Transverse colon (tissue), 4 donors: Measurements from ENCODE around the gene DGKG. TPM values are rescaled to one million over a fixed set of nuclear protein-coding genes. Genes with fewer than 3 reads are reported as not detected.

Source experiments
- DNase-seq: peaks from one replicate; pipeline ENCODE4 v3.0.0-alpha.2; 2019
- H3K27ac ChIP-seq, 4 donors: fragments of 200-600 bp; sonication (generic); 2 replicates each; pipeline ENCODE4 v1.5.1; 2016 to 2018; ENCODE audit warnings: inconsistent platforms in 4 of 4
- H3K27me3 ChIP-seq: fragments of 200-600 bp; sonication (generic); 2 replicates; pipeline ENCODE4 v1.5.1; 2017; ENCODE audit warnings: inconsistent platforms
- H3K36me3 ChIP-seq, 4 donors: fragments of 200-600 bp; sonication (generic); 2 replicates each; pipeline ENCODE4 v1.5.1; 2017 to 2019; ENCODE audit warnings: inconsistent platforms in 4 of 4
- H3K4me1 ChIP-seq, 4 donors: fragments of 200-600 bp; sonication (generic); 2 replicates each; pipeline ENCODE4 v1.5.1; 2017 to 2020; ENCODE audit warnings: inconsistent platforms in 4 of 4
- H3K4me3 ChIP-seq, 4 donors: fragments of 200-600 bp; sonication (generic); 1 replicate in 1 of 4; 2 replicates in 3 of 4; pipeline versions ENCODE4 v1.5.1 to v1.6.1; 2017 to 2019; ENCODE audit warnings: inconsistent platforms in 4 of 4
- H3K9me3 ChIP-seq, 2 donors: fragments of 200-600 bp; sonication (generic); 2 replicates each; pipeline ENCODE4 v1.5.1; 2017 to 2019; ENCODE audit warnings: inconsistent platforms in 2 of 2
- EP300 ChIP-seq: sonication (generic); formaldehyde crosslinking; IDR thresholded peaks from one replicate; pipeline ENCODE4 v1.6.1; 2017; ENCODE audit warnings: antibody characterized with exemption, low read depth
- POLR2A ChIP-seq: fragments of 450-650 bp; IDR thresholded peaks from one replicate; pipeline ENCODE4 v1.6.1; 2016; ENCODE audit warnings: antibody characterized with exemption, mild to moderate bottlenecking, moderate library complexity
- POLR2AphosphoS5 ChIP-seq, 3 donors: sonication (generic); formaldehyde crosslinking; IDR thresholded peaks; one replicate each; pipeline ENCODE4 v1.6.1; 2016; ENCODE audit warnings: antibody characterized with exemption in 3 of 3
- WGBS, 2 donors: methylation state at CpG; one replicate each; pipeline ENCODE4 v1.1.5; 2018; ENCODE audit warnings: low coverage in 1 of 2; 5-methylcytosine and 5-hydroxymethylcytosine counted together
- in situ Hi-C, 4 donors: fragments of 200-750 bp; cut with MboI; loops; one replicate each; pipeline versions ENCODE4 v1.15.0 to v1.15.1; 2017; ENCODE audit warnings: low sequenced_read_pairs in 3 of 4, low pct_ligation_motif_present in 1 of 4, low pct_unique_long_range_greater_than_20kb in 1 of 4
- intact Hi-C: fragments of 100-400 bp; cut with DNase I; formaldehyde crosslinking; loops from one replicate; pipeline ENCODE4 v1.15.1; 2023; ENCODE audit warnings: low total_unique reads
- total RNA-seq, 4 donors: library from RNA; depleted of rRNA; stranded (reverse); fragments of >200 nt; gene quantifications; one replicate each; pipeline ENCODE4 v1.1.0, GENCODE V29; 2016
- TF ChIP-seq, protein P1 (sequence below), 5 experiments: fragments of 200-600 bp in 3 of 5; fragments of 450-650 bp in 2 of 5; sonication (generic) in 3 of 5; IDR thresholded peaks; 1 replicate in 2 of 5; 2 replicates in 3 of 5; pipeline ENCODE4 v1.5.1; 2016 to 2017; ENCODE audit warnings: antibody characterized with exemption in 5 of 5, inconsistent platforms in 3 of 5, mild to moderate bottlenecking in 2 of 5, moderate library complexity in 1 of 5

The DGKG gene
- total RNA-seq, 4 donors from 2014 or later: 1.00 to 2.9 (median 1.8) TPM

DNA sequence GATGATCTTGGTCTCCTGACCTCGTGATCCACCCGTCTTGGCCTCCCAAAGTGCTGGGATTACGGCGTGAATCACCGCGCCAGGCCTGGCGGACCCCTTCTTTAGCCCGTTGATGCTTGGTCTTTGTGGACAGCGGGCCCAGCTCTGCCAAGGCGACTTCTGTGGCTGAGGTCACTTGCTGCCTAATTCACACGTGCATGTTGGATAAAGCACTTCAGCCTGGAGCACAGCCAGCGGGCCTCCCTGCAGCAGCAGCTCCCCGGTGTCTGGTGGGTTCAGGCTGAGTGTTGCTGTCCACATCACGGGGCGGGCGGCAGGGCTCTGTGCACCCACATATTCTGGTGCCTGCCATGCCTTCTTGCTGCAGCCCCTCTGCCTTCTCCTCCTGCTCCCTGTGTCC lies 88.4 kb downstream of the DGKG start:
- Histone ChIP-seq H3K27me3 (no peaks in the 10 kb centered on the region), H3K36me3 (no peaks in the 10 kb centered on the region), H3K4me1 (no peaks in the 10 kb centered on the region), H3K27ac (no peak overlapping the region), H3K9me3 (no peaks in the 10 kb centered on the region), H3K4me3 (no peak overlapping the region)
- DNase-seq: no peak
- in situ Hi-C loops: loop anchor here in 1 of 4 donors (25.0 kb wide), 1 partner anchor 286 kb away; no protein-coding TSS in a partner anchor
- WGBS, 2 donors: 64 to 86% methylated on average over 5 to 13 of the region's 16 CpGs
- intact Hi-C loops: loop anchor here (10.0 kb wide), 1 partner anchor 609 kb away; no protein-coding TSS in a partner anchor
- TF ChIP-seq EP300 (no peak), POLR2A (no peak), POLR2AphosphoS5 (IDR thresholded peaks at IDR 0.05) (no peak)
- TF ChIP-seq, protein P1, sequence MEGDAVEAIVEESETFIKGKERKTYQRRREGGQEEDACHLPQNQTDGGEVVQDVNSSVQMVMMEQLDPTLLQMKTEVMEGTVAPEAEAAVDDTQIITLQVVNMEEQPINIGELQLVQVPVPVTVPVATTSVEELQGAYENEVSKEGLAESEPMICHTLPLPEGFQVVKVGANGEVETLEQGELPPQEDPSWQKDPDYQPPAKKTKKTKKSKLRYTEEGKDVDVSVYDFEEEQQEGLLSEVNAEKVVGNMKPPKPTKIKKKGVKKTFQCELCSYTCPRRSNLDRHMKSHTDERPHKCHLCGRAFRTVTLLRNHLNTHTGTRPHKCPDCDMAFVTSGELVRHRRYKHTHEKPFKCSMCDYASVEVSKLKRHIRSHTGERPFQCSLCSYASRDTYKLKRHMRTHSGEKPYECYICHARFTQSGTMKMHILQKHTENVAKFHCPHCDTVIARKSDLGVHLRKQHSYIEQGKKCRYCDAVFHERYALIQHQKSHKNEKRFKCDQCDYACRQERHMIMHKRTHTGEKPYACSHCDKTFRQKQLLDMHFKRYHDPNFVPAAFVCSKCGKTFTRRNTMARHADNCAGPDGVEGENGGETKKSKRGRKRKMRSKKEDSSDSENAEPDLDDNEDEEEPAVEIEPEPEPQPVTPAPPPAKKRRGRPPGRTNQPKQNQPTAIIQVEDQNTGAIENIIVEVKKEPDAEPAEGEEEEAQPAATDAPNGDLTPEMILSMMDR (IDR thresholded peaks at IDR 0.05): no peak

DNA sequence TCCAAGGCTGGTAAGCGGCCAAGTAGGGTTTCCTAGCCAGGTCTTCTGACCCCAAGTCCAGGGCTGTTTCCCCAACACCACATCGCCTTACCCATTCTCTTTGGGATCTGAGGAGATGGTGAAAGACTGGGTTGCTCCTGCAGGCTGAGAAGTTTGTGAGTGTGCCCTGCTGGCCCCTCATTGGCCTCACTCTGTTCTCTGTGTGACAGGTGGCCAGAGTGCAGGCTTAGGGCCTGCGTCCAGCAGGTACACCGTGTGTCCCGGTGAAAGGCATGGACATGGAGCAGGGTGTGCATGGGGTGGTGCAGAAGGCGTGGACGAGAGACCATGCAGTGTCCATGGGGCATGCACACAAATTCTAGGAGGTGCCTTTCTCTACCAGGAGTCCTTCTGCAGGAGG lies 91.3 kb downstream of the DGKG start:
- 94% methylated on average over 7 of the region's 7 CpGs; no CpG with 5 or more reads in 1 of the 2 donors for WGBS, 2 donors
- Histone ChIP-seq H3K36me3 (no peaks in the 10 kb centered on the region), H3K27ac (no peak overlapping the region), H3K9me3 (no peaks in the 10 kb centered on the region), H3K4me3 (no peak overlapping the region), H3K27me3 (no peaks in the 10 kb centered on the region), H3K4me1 (no peaks in the 10 kb centered on the region)
- TF ChIP-seq EP300 (no peak), POLR2AphosphoS5 (IDR thresholded peaks at IDR 0.05) (no peak), POLR2A (no peak)
- DNase-seq: no peak
- intact Hi-C loops (loop anchor here (10.0 kb wide), 1 partner anchor 606 kb away; no protein-coding TSS in a partner anchor), in situ Hi-C loops (loop anchor here in 1 of 4 donors (25.0 kb wide), 1 partner anchor 283 kb away; no protein-coding TSS in a partner anchor)

DNA sequence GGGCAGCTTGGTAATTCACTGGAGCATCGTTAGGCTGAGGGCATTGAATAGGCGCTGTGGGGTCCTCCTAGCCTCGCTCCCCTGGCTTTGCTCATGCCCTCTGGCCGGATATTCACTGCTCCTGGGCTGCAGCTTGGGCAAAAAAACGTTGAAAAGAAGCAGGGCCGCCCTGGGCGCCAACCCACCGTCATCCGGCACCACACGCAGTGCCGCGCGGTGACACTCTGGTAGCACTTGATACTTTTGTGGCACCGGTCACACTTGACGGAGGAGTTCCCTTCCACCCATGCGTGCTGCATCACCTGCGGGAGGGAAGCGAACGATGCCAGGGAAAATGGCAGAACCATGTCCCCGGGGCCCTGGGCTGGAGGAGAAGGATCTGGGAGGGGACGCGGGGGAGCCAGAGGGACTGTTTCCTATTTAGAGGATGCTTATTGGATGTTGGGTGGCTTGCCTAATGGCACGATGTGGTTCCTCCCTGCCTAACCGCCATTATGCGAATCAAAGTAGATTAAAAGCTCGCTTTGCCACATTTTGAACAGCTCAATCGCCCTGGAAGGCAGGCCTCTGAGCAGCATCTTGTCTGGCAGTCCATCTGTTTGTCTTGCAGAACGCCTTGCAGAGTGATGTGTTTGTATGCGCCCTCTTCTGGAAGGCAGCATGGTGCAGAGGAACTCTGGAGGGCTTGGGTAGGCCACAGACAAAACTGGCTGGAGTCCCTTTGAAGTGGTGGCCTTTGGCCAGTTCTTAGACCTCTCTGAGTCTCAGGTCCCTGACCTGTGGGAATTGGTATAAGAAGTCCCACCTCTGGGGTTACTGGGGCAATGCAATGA lies 93.2 kb downstream of the DGKG start:
- H3K27ac ChIP-seq: no peak overlapping the region
- no peaks in the 10 kb centered on the region for H3K36me3 ChIP-seq
- H3K4me1 ChIP-seq: no peaks in the 10 kb centered on the region
- TF ChIP-seq, protein P1 (IDR thresholded peaks at IDR 0.05): no peak
- no peak for TF ChIP-seq EP300
- TF ChIP-seq POLR2AphosphoS5 (IDR thresholded peaks at IDR 0.05): no peak
- TF ChIP-seq POLR2A: no peak
- DNase-seq: no peak
- intact Hi-C loops (no loop called here), in situ Hi-C loops (loop anchor here in 1 of 4 donors (10.0 to 25.0 kb wide), 2 partner anchors 266 to 282 kb away; no protein-coding TSS in a partner anchor)
- no peaks in the 10 kb centered on the region for H3K27me3 ChIP-seq
- H3K9me3 ChIP-seq: no peaks in the 10 kb centered on the region
- 90% methylated on average over 28 of the region's 29 CpGs; no CpG with 5 or more reads in 1 of the 2 donors for WGBS, 2 donors
- no peak overlapping the region for H3K4me3 ChIP-seq

DNA sequence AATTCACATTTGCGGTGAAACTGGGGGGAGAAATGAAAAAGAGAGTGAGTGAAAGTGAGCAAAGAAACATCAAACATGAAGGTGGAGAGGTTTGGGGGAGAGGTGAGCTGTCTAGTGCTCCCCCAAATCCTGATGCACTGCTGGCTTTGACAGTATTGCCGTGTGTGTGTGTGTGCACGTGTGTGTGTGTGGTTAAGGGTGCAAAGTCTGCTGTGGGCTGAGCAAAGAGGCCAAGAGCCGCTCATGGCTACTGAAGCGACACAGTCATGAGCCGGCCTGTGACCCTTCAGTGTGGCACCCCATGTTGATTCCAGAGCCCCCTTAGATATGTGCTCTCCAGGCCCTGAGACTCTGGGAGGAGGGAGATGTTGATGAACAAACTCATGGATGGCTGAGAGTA lies 94.3 kb downstream of the DGKG start:
- no peak overlapping the region for H3K4me3 ChIP-seq
- H3K27me3 ChIP-seq: no peaks in the 10 kb centered on the region
- intact Hi-C loops: no loop called here
- TF ChIP-seq POLR2A (no peak), POLR2AphosphoS5 (IDR thresholded peaks at IDR 0.05) (no peak), EP300 (no peak)
- TF ChIP-seq, protein P1 (IDR thresholded peaks at IDR 0.05): no peak
- DNase-seq: no peak
- no peak overlapping the region for H3K27ac ChIP-seq
- in situ Hi-C loops: loop anchor here in 1 of 4 donors (10.0 to 25.0 kb wide), 2 partner anchors 267 to 280 kb away; no protein-coding TSS in a partner anchor
- H3K4me1 ChIP-seq: no peaks in the 10 kb centered on the region
- WGBS, 2 donors: 68% methylated on average over 6 of the region's 6 CpGs; no CpG with 5 or more reads in 1 of the 2 donors
- no peaks in the 10 kb centered on the region for H3K36me3 ChIP-seq
- no peaks in the 10 kb centered on the region for H3K9me3 ChIP-seq
